Epithelial cell of prostate (primary cell): ENCODE results near the gene PURB.
"Not testable (repeated sequence)": the region's sequence is repeated elsewhere in the genome, so short reads cannot be mapped to it uniquely, and the experiment has no call there.

Experiments
- DNase-seq: peaks from one replicate; pipeline ENCODE4 v3.0.0-alpha.2; 2011; ENCODE audit warnings: low read depth, low spot score
- H3K27ac ChIP-seq: fragments of 450-650 bp; 2 replicates; pipeline ENCODE4 v1.5.1; 2017; ENCODE audit warnings: mild to moderate bottlenecking

The PURB gene

GRCh38 chr7:44858161-44858560 lies 27.2 kb downstream of the PURB start:
- no peak for DNase-seq
- no peak overlapping the region for H3K27ac ChIP-seq

- DNase-seq = no peak
- no peak overlapping the region for H3K27ac ChIP-seq
These were observed 30.5 kb downstream of the PURB start for GRCh38 chr7:44854644-44855364.

GRCh38 chr7:44853391-44853790 lies 31.9 kb downstream of the PURB start:
- peak; percentile 43 for DNase-seq
- no peak overlapping the region for H3K27ac ChIP-seq

- no peak for DNase-seq
- H3K27ac ChIP-seq = no peak overlapping the region
These were observed 32.7 kb downstream of the PURB start for GRCh38 chr7:44852590-44852989.

- no peak overlapping the region for H3K27ac ChIP-seq
- no peak for DNase-seq
These were observed 35.3 kb downstream of the PURB start for GRCh38 chr7:44849885-44850544.

GRCh38 chr7:44849259-44849884 lies 36.0 kb downstream of the PURB start:
- peak overlapping the region; percentile 79 for H3K27ac ChIP-seq
- no peak for DNase-seq

- DNase-seq = peak; percentile 100
- peak within 1 kb of the TSS; percentile 79 for H3K27ac ChIP-seq
These were observed 37.3 kb downstream of the PURB start, which contains the start of gene H2AZ2 for GRCh38 chr7:44847920-44848634. H2AZ2 (minus strand) TSS chr7:44848087; CDS start chr7:44847971, 116 bp downstream.

GRCh38 chr7:44847509-44847919 lies 37.8 kb downstream of the PURB start:
- DNase-seq = peak; percentile 34
- H3K27ac ChIP-seq = peak overlapping the region; percentile 79

- H3K27ac ChIP-seq = peak overlapping the region; percentile 79
- DNase-seq = no peak
These were observed 38.4 kb downstream of the PURB start for GRCh38 chr7:44846816-44847508.

GRCh38 chr7:44846390-44846789 lies 38.9 kb downstream of the PURB start:
- not testable (repeated sequence) for DNase-seq, H3K27ac ChIP-seq

GRCh38 chr7:44845451-44845850 lies 39.9 kb downstream of the PURB start:
- no peak for DNase-seq
- H3K27ac ChIP-seq = no peak overlapping the region

GRCh38 chr7:44843440-44843839 lies 41.9 kb downstream of the PURB start:
- H3K27ac ChIP-seq, DNase-seq: not testable (repeated sequence)

- not testable (repeated sequence) for DNase-seq, H3K27ac ChIP-seq
These were observed 42.7 kb downstream of the PURB start for GRCh38 chr7:44842675-44843074.

GRCh38 chr7:44838751-44839150 lies 46.6 kb downstream of the PURB start:
- no peak for DNase-seq
- H3K27ac ChIP-seq = no peak overlapping the region

- no peak overlapping the region for H3K27ac ChIP-seq
- no peak for DNase-seq
These were observed 57.8 kb downstream of the PURB start for GRCh38 chr7:44827567-44827966.
